Tibial nerve (tissue), 4 donors: ENCODE measurements around the gene ZNF691. TPM values are rescaled to one million over a fixed set of nuclear protein-coding genes. Genes with fewer than 3 reads are reported as not detected.

Experiments
- total RNA-seq, 4 donors: library from RNA; depleted of rRNA; stranded (reverse); fragments of >200 nt; gene quantifications; one replicate each; pipeline ENCODE4 v1.1.0, GENCODE V29; 2016

ZNF691 gene
- total RNA-seq, 4 donors from 2014 or later = 14.1 to 20.5 (median 16.9) TPM

Other genes with a start within 250 kb of the ZNF691 start
- gene PPIH, start 188.2 kb upstream of the ZNF691 start, total RNA-seq = 10 to 100 TPM; 22.4 to 33.6 (median 28.1) TPM
- gene YBX1, start 164.2 kb upstream of the ZNF691 start, total RNA-seq = 100 to 1,000 TPM; 377 to 579 (median 441) TPM
- gene CLDN19, start 106.4 kb upstream of the ZNF691 start, total RNA-seq = 100 to 1,000 TPM; 136 to 259 (median 218) TPM
- 10 to 100 TPM; 42.4 to 83.9 (median 65.1) TPM for gene P3H1, start 79.6 kb upstream of the ZNF691 start, total RNA-seq
- gene C1orf50, start 79.4 kb upstream of the ZNF691 start, total RNA-seq = 1 to 10 TPM; 3.0 to 8.4 (median 3.5) TPM
- under 1 TPM in 3 of 4 donors, not detected in 1; 0.21 to 0.30 (median 0.22) TPM for gene TMEM269, start 61.6 kb upstream of the ZNF691 start, total RNA-seq
- gene ERMAP, start 29.5 kb upstream of the ZNF691 start, total RNA-seq = 10 to 100 TPM in 2 of 4 donors, 1 to 10 TPM in 2; 4.1 to 14.2 (median 8.3) TPM
- 10 to 100 TPM; 18.6 to 76.0 (median 44.9) TPM for gene SVBP, start 29.2 kb upstream of the ZNF691 start, total RNA-seq
- 1,000 to 10,000 TPM in 3 of 4 donors, 100 to 1,000 TPM in 1; 953 to 4,970 (median 3,437) TPM for gene SLC2A1, start 112.3 kb downstream of the ZNF691 start, total RNA-seq